LNCAP (cell line): ENCODE measurements around the gene ZNF683.

Experiments
- CTCF ChIP-seq: fragments of 450-650 bp; IDR thresholded peaks from 2 replicates; pipeline ENCODE4 v1.5.1; 2017; ENCODE audit warnings: mild to moderate bottlenecking

Gene ZNF683

GRCh38 chr1:26378879-26379251, 6.3 kb upstream of the ZNF683 start:
- TF ChIP-seq CTCF, result no peak

GRCh38 chr1:26378088-26378878, 5.7 kb upstream of the ZNF683 start:
- TF ChIP-seq CTCF, result no peak

- TF ChIP-seq CTCF, result no peak
Observed at GRCh38 chr1:26376050-26376449, 3.5 kb upstream of the ZNF683 start.

- TF ChIP-seq CTCF, result no peak
Observed at GRCh38 chr1:26375081-26375480, 2.5 kb upstream of the ZNF683 start.

- no peak for TF ChIP-seq CTCF
Observed at GRCh38 chr1:26373789-26374188, 1.2 kb upstream of the ZNF683 start.

- no peak for TF ChIP-seq CTCF
Observed at GRCh38 chr1:26373281-26373680, 731 bp upstream of the ZNF683 start.

GRCh38 chr1:26372039-26372438, 511 bp downstream of the ZNF683 start:
- TF ChIP-seq CTCF, result no peak
